Peyer's patch (tissue), 4 donors: ENCODE data around the gene TSHZ3.

Source experiments
- POLR2A ChIP-seq, 2 donors: fragments of 450-650 bp; IDR thresholded peaks; one replicate each; pipeline ENCODE4 v1.5.1; 2017; ENCODE audit warnings: antibody characterized with exemption in 2 of 2, mild to moderate bottlenecking in 2 of 2, moderate library complexity in 2 of 2
- TF ChIP-seq, protein P1 (sequence below), 6 experiments: fragments of 450-650 bp in 4 of 6; fragments of 200-600 bp in 2 of 6; sonication (generic) in 1 of 6; IDR thresholded peaks; one replicate each; pipeline ENCODE4 v1.5.1; 2017 to 2019; ENCODE audit warnings: antibody characterized with exemption in 6 of 6, mild to moderate bottlenecking in 3 of 6, moderate library complexity in 1 of 6

GRCh38 chr19:31304831-31305312 is 44.4 kb downstream of the TSHZ3 start:
- TF ChIP-seq, protein P1, sequence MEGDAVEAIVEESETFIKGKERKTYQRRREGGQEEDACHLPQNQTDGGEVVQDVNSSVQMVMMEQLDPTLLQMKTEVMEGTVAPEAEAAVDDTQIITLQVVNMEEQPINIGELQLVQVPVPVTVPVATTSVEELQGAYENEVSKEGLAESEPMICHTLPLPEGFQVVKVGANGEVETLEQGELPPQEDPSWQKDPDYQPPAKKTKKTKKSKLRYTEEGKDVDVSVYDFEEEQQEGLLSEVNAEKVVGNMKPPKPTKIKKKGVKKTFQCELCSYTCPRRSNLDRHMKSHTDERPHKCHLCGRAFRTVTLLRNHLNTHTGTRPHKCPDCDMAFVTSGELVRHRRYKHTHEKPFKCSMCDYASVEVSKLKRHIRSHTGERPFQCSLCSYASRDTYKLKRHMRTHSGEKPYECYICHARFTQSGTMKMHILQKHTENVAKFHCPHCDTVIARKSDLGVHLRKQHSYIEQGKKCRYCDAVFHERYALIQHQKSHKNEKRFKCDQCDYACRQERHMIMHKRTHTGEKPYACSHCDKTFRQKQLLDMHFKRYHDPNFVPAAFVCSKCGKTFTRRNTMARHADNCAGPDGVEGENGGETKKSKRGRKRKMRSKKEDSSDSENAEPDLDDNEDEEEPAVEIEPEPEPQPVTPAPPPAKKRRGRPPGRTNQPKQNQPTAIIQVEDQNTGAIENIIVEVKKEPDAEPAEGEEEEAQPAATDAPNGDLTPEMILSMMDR (IDR thresholded peaks at IDR 0.05) = no peak
- no peak for TF ChIP-seq POLR2A (IDR thresholded peaks at IDR 0.05)
